HUES6 (cell line): ENCODE data around the gene FBXL13.

Experiments used
- H3K27ac ChIP-seq: 2 replicates; pipeline ENCODE4 v1.7.0; 2013; ENCODE audit warnings: low read depth, mild to moderate bottlenecking, low read length, inconsistent platforms
- H3K27me3 ChIP-seq: 2 replicates; pipeline ENCODE4 v1.6.1; 2013; ENCODE audit warnings: low read length; ENCODE audit not compliant: control insufficient read depth, insufficient read depth
- H3K36me3 ChIP-seq: 2 replicates; pipeline ENCODE4 v1.6.1; 2013; ENCODE audit warnings: low read length; ENCODE audit not compliant: control insufficient read depth, insufficient read depth
- H3K4me1 ChIP-seq: 2 replicates; pipeline ENCODE4 v1.6.1; 2013; ENCODE audit warnings: low read length; ENCODE audit not compliant: control insufficient read depth, insufficient read depth
- H3K4me3 ChIP-seq: 2 replicates; pipeline ENCODE4 v1.5.1; 2013; ENCODE audit warnings: low read depth, low read length
- H3K9ac ChIP-seq: one replicate; pipeline ENCODE4 v1.6.1; 2013; ENCODE audit warnings: mild to moderate bottlenecking, low read length
- H3K9me3 ChIP-seq: 2 replicates; pipeline ENCODE4 v1.6.1; 2013; ENCODE audit warnings: low read depth, low read length; ENCODE audit not compliant: control insufficient read depth, insufficient read depth

The FBXL13 gene

DNA sequence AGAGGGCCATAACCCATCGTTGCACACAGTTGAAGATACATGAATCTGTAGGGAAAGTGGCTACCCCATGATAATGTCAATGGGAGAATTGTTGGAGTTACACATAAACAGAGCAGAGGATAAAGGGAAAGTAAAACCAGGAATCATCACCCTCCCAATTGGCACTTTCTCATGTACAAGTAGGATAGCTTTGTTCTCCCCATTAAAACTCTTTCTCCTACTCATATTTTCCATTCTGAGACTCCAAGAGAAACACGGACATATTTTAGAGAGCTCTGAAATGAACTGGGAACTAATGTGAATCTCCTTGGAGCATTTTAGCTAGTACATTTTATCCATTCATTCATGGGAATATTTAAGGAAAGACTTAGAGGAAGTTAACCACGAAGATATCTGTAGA is 179.0 kb downstream of the FBXL13 start:
- no peak overlapping the region for H3K9ac ChIP-seq
- H3K9me3 ChIP-seq: no peaks in the 10 kb centered on the region
- H3K27ac ChIP-seq: no peak overlapping the region
- peaks cover under 1% of the 10 kb centered on the region; the same call in 1 of the 2 replicates for H3K4me1 ChIP-seq
- no peaks in the 10 kb centered on the region for H3K27me3 ChIP-seq
- H3K4me3 ChIP-seq: no peak overlapping the region
- H3K36me3 ChIP-seq: no peaks in the 10 kb centered on the region

DNA sequence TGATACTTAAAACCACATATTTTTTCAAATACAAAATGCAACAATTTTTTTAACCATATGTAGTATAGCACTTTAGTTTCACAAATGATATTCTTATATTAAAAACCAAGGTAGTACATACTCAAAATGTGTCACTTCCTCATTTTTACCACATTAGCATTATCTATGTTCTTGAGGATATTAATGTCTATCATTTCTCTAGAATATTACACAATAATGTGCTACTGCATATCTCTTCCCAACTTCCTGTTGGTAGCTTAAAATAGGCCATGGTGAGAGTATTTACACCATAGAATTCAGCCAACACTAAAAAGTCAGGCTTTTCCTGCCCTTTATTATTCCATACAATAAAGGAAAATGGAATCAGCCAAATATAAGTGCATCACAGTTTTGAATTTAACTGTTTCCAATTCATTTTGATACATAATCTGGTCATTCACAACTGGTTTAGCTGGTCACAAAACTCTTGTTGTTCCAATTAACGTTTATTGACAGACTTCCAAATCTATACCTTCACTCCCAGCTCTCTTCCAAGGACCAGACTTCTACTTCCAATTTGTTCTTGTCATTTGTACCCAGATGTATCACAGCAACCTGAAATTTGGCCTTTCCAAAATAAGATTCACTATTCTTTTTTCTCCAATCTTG is 181.8 kb downstream of the FBXL13 start:
- H3K4me3 ChIP-seq: no peak overlapping the region

DNA sequence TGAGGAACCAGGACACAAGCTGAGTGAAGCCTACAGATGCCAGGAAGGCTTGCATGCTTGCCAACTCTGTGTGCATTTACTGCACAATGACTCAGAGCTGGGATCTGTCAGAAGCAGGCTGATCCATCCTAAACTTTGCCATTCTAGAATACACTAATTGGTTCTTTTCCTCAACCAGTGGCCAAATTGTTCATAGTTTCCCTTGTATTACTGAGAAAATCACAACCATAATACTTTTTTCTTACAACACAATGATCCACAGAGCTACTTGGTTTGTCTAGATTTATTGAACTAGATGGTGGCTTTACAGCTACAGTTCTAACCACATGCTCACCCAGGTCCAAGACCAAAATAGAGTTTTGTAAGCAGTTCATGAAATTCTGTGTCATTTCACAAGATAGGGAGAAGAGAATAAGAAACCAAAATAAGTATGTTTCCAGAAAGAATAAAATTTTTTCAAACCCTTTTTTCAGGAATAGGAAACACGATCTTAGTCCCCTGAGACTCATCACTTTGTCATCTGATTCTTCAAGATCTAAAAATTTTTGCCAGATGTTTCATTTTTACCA is 182.8 kb downstream of the FBXL13 start:
- Histone ChIP-seq H3K27ac (no peak overlapping the region), H3K36me3 (no peaks in the 10 kb centered on the region), H3K9ac (no peak overlapping the region), H3K4me3 (no peak overlapping the region), H3K27me3 (no peaks in the 10 kb centered on the region), H3K9me3 (no peaks in the 10 kb centered on the region), H3K4me1 (no peaks in the 10 kb centered on the region)

More for the DNA sequence above, 181.8 kb downstream of the FBXL13 start:
- H3K36me3 ChIP-seq: no peaks in the 10 kb centered on the region
- no peaks in the 10 kb centered on the region for H3K9me3 ChIP-seq
- no peak overlapping the region for H3K27ac ChIP-seq
- no peak overlapping the region for H3K9ac ChIP-seq
- H3K4me1 ChIP-seq: no peaks in the 10 kb centered on the region
- H3K27me3 ChIP-seq: no peaks in the 10 kb centered on the region

DNA sequence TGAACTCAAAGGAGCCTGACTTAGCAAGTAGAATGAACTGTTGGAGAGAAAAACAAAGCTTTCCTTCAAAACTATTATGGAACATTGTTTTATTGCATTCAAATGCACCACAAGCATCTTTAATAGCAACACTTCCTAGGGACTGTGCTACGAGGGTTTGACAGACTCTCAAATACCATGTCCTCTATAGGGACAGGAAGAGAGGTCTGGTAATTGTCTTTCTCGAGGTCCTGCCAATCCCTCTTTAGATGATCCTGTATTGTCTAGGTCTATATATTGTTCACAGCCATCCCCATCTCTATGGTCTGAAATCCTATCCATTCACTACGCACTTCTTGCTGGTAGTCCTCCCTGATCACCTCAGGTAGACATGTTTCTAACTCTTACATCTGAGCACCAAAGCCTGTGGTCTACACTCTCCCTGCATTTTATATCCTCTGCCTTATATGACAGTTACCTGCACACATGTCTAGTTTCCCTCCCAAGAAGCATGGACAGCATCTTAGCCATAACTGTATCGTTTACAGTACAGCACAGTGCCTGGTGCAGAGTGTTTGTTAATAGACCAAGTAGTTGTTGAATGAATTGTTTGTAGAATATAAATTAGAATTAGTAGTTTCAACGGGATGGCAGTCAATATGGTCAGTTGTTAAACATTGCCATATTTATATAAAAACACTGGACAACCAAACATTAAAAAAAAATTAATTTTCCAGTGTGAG is 183.5 kb downstream of the FBXL13 start:
- Histone ChIP-seq H3K27ac (no peak overlapping the region), H3K4me3 (no peak overlapping the region), H3K4me1 (no peaks in the 10 kb centered on the region), H3K9ac (no peak overlapping the region), H3K9me3 (no peaks in the 10 kb centered on the region), H3K27me3 (no peaks in the 10 kb centered on the region), H3K36me3 (no peaks in the 10 kb centered on the region)

DNA sequence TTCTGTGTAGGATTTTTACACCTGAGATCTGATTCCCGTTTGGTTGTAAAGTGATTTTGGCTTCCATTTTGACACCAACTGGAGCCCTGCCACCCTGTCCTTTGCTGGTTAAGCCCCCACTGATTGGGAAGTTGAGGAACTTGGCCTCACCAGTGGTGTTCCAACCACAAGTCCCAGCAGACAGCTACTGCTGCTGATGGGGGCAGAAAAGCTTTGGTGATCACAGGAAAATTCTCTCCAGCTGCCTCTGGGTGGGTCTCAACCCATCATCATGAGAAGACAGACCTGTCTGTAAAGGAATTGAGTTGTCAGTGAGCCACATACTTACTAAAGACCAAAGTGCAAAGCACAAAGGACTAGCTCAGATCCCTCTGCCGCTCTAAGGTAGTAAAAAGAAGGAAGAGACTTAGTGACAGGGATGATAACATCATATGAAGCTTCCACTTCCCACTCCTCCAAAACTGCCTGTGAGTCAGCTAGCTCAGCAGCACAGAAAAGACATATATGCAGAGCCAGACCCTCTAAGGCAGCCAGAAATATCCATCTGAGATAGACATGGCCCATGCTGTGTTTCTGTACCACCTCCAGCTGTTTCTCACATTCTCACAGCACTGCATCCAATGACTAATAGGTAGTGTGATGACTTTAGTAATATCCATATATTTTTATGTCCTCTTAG is 184.2 kb downstream of the FBXL13 start:
- H3K9me3 ChIP-seq: no peaks in the 10 kb centered on the region
- H3K27ac ChIP-seq: no peak overlapping the region
- H3K9ac ChIP-seq: no peak overlapping the region
- H3K4me3 ChIP-seq: no peak overlapping the region
- no peaks in the 10 kb centered on the region for H3K4me1 ChIP-seq
- H3K36me3 ChIP-seq: no peaks in the 10 kb centered on the region
- no peaks in the 10 kb centered on the region for H3K27me3 ChIP-seq

DNA sequence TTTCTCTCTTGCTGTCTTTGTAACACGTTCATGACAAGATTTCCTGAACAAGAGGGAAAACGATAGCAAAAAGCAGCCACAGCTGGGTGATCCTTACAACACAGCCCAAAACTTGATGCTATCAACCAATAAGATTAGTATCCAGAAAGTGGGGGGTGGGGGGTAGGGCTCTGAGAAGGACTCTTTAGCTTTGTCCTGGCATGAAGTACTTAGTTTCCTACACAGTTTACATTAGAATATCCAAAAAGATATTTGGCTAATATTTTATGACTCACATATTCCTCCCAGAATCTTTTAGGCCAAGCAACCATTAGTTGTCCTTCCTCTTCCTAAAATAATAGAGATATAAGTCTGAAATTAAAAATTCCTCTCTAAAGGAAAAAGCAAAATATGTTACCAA is 184.7 kb downstream of the FBXL13 start:
- H3K9ac ChIP-seq: no peak overlapping the region
- H3K27ac ChIP-seq: no peak overlapping the region
- no peaks in the 10 kb centered on the region for H3K27me3 ChIP-seq
- H3K9me3 ChIP-seq: no peaks in the 10 kb centered on the region
- no peaks in the 10 kb centered on the region for H3K4me1 ChIP-seq
- H3K36me3 ChIP-seq: no peaks in the 10 kb centered on the region
- no peak overlapping the region for H3K4me3 ChIP-seq

DNA sequence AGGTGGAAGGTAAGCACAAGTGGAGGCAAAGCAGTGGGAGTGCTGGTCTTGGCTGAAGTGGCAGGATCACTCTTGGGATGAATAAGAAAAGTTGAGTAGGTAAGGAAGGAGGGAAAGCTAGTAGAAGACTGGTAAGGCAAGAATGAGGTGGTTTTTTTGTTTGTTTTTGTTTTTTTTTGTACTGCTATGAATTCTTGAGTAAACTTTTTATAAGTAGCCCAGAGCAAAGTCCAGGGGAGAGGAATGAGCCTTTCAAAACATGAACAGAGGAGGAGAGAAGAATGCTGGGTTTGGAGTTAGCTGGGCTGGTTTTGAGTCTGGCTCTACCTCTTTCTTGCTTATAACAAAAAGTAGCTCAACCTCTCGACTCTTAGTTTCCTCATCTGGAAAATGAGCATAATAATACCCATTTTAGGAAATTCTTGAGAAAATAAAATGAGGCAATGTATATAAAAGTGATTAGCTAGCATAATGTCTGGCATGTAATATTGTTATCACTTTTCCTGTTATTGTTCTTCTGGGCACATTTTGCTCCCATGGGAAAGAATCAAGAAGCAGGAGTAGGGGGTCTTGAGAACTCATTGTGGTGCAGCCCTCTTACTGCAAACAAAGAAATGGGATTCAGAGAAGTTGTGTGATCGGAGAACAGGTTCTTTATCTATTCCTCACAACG is 185.9 kb downstream of the FBXL13 start:
- Histone ChIP-seq H3K9ac (no peak overlapping the region), H3K4me3 (no peak overlapping the region), H3K27me3 (no peaks in the 10 kb centered on the region), H3K9me3 (no peaks in the 10 kb centered on the region), H3K4me1 (no peaks in the 10 kb centered on the region), H3K36me3 (no peaks in the 10 kb centered on the region), H3K27ac (no peak overlapping the region)

DNA sequence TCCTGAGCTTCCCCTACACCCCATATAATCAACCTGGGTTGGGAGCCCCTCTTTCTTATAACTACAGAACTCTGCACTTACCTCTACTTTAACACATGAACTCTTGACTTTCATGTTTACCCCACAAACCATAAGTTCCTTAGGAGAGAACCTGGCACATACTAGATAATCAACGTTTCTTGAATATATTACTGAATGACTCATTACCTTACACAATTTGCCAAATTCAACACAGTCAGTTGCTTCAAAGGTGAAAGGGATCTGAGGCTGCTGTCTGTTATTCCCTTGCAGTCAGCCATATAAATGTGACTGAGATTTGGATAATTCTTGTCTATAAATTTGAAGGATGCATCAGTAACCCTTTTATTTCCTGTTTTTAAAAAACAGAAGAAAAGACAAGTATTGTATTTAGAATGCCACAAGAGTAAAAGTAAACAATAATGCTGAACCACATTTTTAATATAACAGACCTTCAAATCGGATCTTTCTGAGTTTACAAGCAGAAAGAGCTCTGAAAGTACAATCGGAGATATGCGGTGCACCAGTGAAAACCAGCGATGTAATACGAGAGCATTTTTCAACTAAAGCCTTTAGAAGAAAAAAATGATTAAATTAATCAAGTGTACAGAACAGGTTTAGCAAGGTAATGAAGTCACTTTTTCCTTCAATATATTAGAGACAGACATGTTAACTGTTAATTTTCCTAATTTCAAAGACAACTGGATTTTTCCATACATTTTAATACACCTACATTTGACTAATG is 191.3 kb downstream of the FBXL13 start:
- Histone ChIP-seq H3K4me1 (no peaks in the 10 kb centered on the region), H3K9me3 (no peaks in the 10 kb centered on the region), H3K9ac (no peak overlapping the region), H3K36me3 (no peaks in the 10 kb centered on the region), H3K4me3 (no peak overlapping the region), H3K27ac (no peak overlapping the region), H3K27me3 (no peaks in the 10 kb centered on the region)

DNA sequence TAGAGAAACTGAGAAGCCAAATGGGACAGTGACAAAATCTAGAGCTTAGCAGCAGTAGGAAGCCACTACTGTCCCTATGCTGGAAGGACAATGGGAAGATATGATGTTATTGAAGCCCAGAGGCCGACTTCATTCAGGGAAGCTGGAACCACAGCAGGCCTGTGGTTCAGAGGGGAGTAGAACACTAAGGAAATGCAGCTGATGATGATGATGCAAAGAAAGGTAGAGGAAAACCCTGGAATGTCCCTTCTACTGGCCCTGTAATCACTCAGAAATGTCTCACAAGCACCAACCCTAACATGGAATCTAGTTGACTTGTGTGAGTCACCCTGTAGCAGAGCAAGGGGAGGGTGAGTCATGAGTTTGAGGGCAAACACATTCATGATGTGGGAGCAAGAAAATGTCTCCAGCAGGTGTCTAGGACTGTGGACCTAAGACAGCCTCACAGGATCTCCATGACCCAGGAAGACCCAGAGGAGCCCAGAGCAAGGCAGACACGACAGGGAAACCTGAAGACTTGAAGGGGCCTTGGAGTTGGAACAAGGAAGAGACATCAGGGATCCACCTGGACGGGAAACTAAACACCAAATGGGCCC is 198.8 kb downstream of the FBXL13 start:
- Histone ChIP-seq H3K27ac (no peak overlapping the region; the same call in 1 of the 2 replicates), H3K4me3 (no peak overlapping the region), H3K9ac (no peak overlapping the region), H3K36me3 (no peaks in the 10 kb centered on the region; the same call in 1 of the 2 replicates), H3K9me3 (no peaks in the 10 kb centered on the region), H3K4me1 (peaks cover 4% of the 10 kb centered on the region; the same call in 1 of the 2 replicates), H3K27me3 (no peaks in the 10 kb centered on the region)

DNA sequence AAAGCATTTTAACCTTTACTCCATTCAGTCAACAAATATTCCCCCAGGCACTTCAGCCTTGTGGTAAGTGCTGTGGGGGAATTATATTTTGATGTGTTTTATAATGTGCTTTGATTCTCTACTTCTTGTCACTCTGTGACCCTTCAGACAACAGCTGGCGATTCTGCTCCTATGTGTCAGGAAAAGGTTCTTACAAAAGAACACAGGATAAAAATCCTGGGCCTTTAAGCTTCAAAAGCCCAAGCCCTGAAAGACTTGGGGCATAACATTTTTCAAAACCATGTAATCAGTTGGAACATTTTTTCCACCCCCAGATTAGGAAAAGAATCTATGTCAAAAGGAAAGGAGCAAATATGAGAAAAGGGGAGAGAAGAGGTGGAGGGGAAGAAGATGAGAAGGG is 199.6 kb downstream of the FBXL13 start:
- H3K9ac ChIP-seq: no peak overlapping the region
- H3K4me1 ChIP-seq: peaks cover 4% of the 10 kb centered on the region; the same call in 1 of the 2 replicates
- H3K4me3 ChIP-seq: no peak overlapping the region
- no peaks in the 10 kb centered on the region for H3K9me3 ChIP-seq
- H3K27me3 ChIP-seq: no peaks in the 10 kb centered on the region
- no peak overlapping the region for H3K27ac ChIP-seq
- H3K36me3 ChIP-seq: no peaks in the 10 kb centered on the region; the same call in 1 of the 2 replicates
